ENCODE measurements around the gene MSI2. TPM values are rescaled to one million over a fixed set of nuclear protein-coding genes. Genes with fewer than 3 reads are reported as not detected.

MSI2 gene
- polyA plus RNA-seq, 1 experiment: 9.2 TPM

DNA sequence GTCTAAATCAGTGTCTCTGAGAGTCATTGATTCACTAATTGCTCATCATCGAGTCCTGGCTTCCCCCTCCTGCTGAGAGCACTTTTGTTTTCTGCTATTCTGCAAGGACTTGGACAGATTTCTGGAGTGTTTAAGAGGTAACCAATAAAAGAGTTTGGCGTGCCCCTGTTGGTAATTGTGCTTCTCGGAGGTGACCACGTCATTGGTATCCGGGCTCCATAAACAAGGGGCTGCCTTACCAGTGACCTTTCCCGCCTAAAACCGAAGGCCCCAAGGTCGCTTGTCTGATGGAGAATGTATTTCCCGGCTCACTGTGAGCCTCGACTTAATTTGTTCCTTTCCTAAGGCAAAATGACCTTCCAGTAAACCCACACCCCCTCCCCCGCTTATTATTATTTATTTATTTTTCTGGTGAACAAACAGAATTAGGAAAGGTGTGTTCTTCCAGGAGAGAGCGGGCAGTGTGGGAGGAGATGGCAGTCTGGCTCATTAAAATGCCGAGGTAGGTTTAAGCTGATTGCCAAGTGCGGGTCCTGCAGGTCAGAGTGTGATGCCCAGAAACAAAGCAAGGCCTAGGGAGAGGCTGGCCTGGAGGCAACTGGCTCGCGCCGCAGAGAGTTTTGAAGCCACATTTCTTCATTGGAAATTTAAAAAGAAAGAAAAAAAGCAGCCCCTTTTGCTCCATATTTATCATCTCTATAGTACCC, 30.2 kb downstream of the MSI2 start:
- H3K36me3 ChIP-seq (ENCODE audit: control insufficient read depth, insufficient read depth, low read length): no peaks in the 10 kb centered on the region
- no peaks in the 10 kb centered on the region for H3K27me3 ChIP-seq (ENCODE audit: control insufficient read depth, insufficient read depth, low read length)
- ChIA-PET CTCF (no interaction called here), POLR2A (no interaction called here)
- no peak overlapping the region for H3K4me3 ChIP-seq (ENCODE audit: low read depth, low read length)
- no peak for DNase-seq (ENCODE audit: low read depth)
- TF ChIP-seq, protein P1, sequence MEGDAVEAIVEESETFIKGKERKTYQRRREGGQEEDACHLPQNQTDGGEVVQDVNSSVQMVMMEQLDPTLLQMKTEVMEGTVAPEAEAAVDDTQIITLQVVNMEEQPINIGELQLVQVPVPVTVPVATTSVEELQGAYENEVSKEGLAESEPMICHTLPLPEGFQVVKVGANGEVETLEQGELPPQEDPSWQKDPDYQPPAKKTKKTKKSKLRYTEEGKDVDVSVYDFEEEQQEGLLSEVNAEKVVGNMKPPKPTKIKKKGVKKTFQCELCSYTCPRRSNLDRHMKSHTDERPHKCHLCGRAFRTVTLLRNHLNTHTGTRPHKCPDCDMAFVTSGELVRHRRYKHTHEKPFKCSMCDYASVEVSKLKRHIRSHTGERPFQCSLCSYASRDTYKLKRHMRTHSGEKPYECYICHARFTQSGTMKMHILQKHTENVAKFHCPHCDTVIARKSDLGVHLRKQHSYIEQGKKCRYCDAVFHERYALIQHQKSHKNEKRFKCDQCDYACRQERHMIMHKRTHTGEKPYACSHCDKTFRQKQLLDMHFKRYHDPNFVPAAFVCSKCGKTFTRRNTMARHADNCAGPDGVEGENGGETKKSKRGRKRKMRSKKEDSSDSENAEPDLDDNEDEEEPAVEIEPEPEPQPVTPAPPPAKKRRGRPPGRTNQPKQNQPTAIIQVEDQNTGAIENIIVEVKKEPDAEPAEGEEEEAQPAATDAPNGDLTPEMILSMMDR (IDR thresholded peaks at IDR 0.05; ENCODE audit: insufficient read depth, low read depth, low read length): no peak

DNA sequence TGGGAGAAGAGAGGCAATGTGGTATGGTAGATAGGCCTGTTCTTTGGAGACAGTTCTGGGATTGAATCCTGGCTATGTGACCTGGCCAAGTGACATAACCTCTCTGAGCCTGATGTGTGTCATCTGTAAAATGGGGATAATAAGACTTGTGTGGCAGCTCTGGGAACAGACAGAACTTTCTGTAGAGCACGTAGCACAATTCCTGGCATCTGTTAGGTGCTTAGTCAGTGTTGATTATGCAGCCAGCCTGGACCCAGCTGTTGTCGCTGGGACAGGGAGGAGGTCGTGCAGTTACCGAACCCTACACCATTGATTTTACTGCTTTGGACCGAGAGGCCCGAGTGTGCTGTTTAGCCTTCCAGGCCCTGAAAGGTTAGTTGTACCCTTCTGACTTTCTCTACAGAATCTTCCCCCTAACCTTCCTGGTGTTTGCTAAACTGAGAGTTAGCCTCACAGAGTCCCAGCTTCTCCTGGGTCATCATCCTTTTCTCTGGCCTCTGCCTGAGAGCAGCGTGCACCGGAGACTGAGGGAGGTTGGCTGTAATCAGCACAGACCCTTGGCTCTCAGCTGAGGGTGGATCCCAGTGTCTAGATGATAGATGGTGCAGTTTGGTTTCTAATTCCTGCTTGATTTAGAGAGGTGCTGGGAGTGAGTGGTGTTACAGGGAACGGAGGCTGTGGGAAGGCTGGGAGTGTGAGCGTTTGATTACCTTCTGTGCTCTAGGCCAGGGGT, 31.9 kb downstream of the MSI2 start:
- no peaks in the 10 kb centered on the region for H3K27me3 ChIP-seq (ENCODE audit: control insufficient read depth, insufficient read depth, low read length)
- TF ChIP-seq, protein P1 (IDR thresholded peaks at IDR 0.05; ENCODE audit: insufficient read depth, low read depth, low read length): no peak
- ChIA-PET POLR2A (no interaction called here), CTCF (interaction anchor here (1.1 kb wide), 1 partner anchor 9 kb away, joined by 3 read pairs; no protein-coding TSS in a partner anchor)
- no peaks in the 10 kb centered on the region for H3K36me3 ChIP-seq (ENCODE audit: control insufficient read depth, insufficient read depth, low read length)
- DNase-seq (ENCODE audit: low read depth): no peak
- no peak overlapping the region for H3K4me3 ChIP-seq (ENCODE audit: low read depth, low read length)

DNA sequence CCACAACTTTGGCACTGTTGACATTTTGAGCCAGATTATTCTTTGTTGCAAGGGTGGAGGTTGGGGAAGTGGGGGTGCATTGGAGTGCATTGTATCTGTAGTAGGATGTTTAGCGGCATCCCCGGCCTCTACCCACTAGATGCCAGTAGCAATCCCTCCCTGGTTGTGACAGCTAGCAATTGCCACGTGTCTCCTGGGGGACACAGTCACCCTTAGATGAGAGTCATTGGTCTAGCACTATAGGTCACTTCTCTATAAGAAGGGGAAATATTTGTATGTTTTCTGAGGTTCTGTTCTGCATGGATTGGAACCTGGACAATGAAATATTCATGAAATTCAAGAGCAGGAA, 32.4 kb downstream of the MSI2 start:
- Histone ChIP-seq H3K27me3 (ENCODE audit: control insufficient read depth, insufficient read depth, low read length) (no peaks in the 10 kb centered on the region), H3K36me3 (ENCODE audit: control insufficient read depth, insufficient read depth, low read length) (no peaks in the 10 kb centered on the region), H3K4me3 (ENCODE audit: low read depth, low read length) (no peak overlapping the region)
- POLR2A ChIA-PET: no interaction called here
- CTCF ChIA-PET: no interaction called here
- no peak for DNase-seq (ENCODE audit: low read depth)
- TF ChIP-seq, protein P1 (IDR thresholded peaks at IDR 0.05; ENCODE audit: insufficient read depth, low read depth, low read length): no peak

DNA sequence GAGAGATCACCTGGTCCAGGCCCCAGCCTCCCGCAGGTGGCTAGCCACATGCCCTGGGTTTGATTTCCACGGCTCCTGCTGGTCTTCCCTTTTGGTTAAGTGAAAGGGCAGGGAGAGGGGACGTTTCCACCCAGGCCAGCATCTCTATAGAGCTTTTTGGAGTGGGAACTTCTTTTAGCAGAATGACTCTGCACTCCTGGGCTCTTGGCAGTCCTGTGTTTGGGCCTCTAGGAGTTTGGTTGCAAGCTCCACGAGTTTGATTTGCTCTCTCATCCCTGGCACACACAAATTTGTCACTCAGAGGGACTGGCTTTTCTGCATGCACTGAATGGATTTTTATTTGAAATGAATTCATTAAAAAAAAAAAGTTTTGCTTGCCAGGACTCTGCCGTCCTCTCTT, 32.8 kb downstream of the MSI2 start:
- TF ChIP-seq, protein P1 (IDR thresholded peaks at IDR 0.05; ENCODE audit: insufficient read depth, low read depth, low read length): no peak
- ChIA-PET POLR2A (no interaction called here), CTCF (no interaction called here)
- H3K36me3 ChIP-seq (ENCODE audit: control insufficient read depth, insufficient read depth, low read length): no peaks in the 10 kb centered on the region
- H3K27me3 ChIP-seq (ENCODE audit: control insufficient read depth, insufficient read depth, low read length): no peaks in the 10 kb centered on the region
- no peak for DNase-seq (ENCODE audit: low read depth)
- no peak overlapping the region for H3K4me3 ChIP-seq (ENCODE audit: low read depth, low read length)

DNA sequence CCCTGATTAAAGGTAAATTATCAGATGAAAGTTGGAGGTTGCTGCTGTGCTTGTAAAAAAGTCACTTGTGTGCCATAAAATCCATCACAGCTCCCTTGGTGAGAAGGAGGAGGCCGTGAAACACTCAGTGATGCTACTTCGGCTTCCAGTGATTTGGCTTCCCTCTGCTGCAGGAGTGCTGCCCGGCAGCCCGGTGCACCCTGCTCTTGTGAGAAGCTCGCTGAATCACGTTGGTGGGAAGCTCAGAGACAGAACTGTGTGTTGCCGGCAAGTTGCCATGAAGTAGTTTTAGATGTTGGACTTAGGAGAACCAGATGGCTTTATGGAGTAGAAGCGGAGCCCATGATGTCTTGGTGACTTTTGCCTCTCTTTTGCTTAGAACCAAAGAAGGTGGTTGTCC, 33.3 kb downstream of the MSI2 start:
- Histone ChIP-seq H3K36me3 (ENCODE audit: control insufficient read depth, insufficient read depth, low read length) (no peaks in the 10 kb centered on the region), H3K27me3 (ENCODE audit: control insufficient read depth, insufficient read depth, low read length) (no peaks in the 10 kb centered on the region), H3K4me3 (ENCODE audit: low read depth, low read length) (no peak overlapping the region)
- ChIA-PET POLR2A (no interaction called here), CTCF (no interaction called here)
- TF ChIP-seq, protein P1 (IDR thresholded peaks at IDR 0.05; ENCODE audit: insufficient read depth, low read depth, low read length): no peak
- DNase-seq (ENCODE audit: low read depth): no peak
